Peyer's patch (tissue), 4 donors: ENCODE data around the gene SSTR5.

Experiments
- POLR2A ChIP-seq, 2 donors: fragments of 450-650 bp; IDR thresholded peaks; one replicate each; pipeline ENCODE4 v1.5.1; 2017; ENCODE audit warnings: antibody characterized with exemption in 2 of 2, mild to moderate bottlenecking in 2 of 2, moderate library complexity in 2 of 2
- TF ChIP-seq, protein P1 (sequence below), 6 experiments: fragments of 450-650 bp in 4 of 6; fragments of 200-600 bp in 2 of 6; sonication (generic) in 1 of 6; IDR thresholded peaks; one replicate each; pipeline ENCODE4 v1.5.1; 2017 to 2019; ENCODE audit warnings: antibody characterized with exemption in 6 of 6, mild to moderate bottlenecking in 3 of 6, moderate library complexity in 1 of 6

DNA sequence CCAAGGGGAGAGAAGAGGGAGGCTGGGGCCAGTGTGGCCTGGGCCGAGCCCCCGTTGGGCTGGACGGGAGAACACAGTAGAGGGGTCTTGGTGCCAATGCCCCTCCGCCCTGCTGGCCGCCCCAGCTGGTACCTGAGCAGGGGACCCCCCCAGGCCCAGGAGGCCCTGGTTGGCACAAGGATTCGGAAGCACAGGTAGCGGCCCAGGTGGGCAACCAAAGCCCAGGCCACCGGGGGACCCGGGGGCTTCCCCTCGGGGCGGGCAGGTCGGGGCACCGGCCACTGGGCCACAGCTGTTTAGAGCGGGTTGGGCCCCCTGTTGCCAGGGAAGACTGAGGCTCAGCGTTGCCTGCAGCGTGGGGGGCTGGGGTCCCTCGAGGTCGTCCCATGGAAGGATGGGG lies 51.7 kb downstream of the SSTR5 start:
- TF ChIP-seq, protein P1, sequence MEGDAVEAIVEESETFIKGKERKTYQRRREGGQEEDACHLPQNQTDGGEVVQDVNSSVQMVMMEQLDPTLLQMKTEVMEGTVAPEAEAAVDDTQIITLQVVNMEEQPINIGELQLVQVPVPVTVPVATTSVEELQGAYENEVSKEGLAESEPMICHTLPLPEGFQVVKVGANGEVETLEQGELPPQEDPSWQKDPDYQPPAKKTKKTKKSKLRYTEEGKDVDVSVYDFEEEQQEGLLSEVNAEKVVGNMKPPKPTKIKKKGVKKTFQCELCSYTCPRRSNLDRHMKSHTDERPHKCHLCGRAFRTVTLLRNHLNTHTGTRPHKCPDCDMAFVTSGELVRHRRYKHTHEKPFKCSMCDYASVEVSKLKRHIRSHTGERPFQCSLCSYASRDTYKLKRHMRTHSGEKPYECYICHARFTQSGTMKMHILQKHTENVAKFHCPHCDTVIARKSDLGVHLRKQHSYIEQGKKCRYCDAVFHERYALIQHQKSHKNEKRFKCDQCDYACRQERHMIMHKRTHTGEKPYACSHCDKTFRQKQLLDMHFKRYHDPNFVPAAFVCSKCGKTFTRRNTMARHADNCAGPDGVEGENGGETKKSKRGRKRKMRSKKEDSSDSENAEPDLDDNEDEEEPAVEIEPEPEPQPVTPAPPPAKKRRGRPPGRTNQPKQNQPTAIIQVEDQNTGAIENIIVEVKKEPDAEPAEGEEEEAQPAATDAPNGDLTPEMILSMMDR (IDR thresholded peaks at IDR 0.05) = no peak
- no peak for TF ChIP-seq POLR2A (IDR thresholded peaks at IDR 0.05)
